Measurements from ENCODE around the gene TRAF3.

GRCh38 chr14:102819176-102819628, 42.0 kb downstream of the TRAF3 start:
- no peak for TF ChIP-seq CTCF (IDR thresholded peaks at IDR 0.05; ENCODE audit: insufficient read depth, low read length)
- no peak for TF ChIP-seq POLR2AphosphoS5 (IDR thresholded peaks at IDR 0.05; ENCODE audit: low read depth)
- TF ChIP-seq REST (IDR thresholded peaks at IDR 0.05; ENCODE audit: insufficient replicate concordance, low read depth) = no peak

Measured in HL-60 (cell line).